Large intestine (tissue), 3 donors: ENCODE results near the gene CHST15. TPM values are rescaled to one million over a fixed set of nuclear protein-coding genes. Genes with fewer than 3 reads are reported as not detected.

ENCODE experiments used
- DNase-seq, 2 donors: peaks; one replicate each; pipeline versions ENCODE4 v3.0.0 to v3.0.0-alpha.2; 2013
- H3K27ac ChIP-seq: one replicate; pipeline ENCODE4 v1.5.1; 2013; ENCODE audit warnings: low read length
- H3K27me3 ChIP-seq: 2 replicates; pipeline ENCODE4 v1.6.1; 2013; ENCODE audit warnings: low read length; ENCODE audit not compliant: control insufficient read depth, insufficient read depth
- H3K36me3 ChIP-seq: 2 replicates; pipeline ENCODE4 v1.6.1; 2013; ENCODE audit warnings: low read length; ENCODE audit not compliant: control insufficient read depth, insufficient read depth
- H3K4me1 ChIP-seq: one replicate; pipeline ENCODE4 v1.6.1; 2013; ENCODE audit warnings: low read length; ENCODE audit not compliant: control insufficient read depth, insufficient read depth
- H3K4me3 ChIP-seq: one replicate; pipeline ENCODE4 v1.5.1; 2013; ENCODE audit warnings: low read length
- H3K9me3 ChIP-seq: one replicate; pipeline ENCODE4 v1.6.1; 2013; ENCODE audit warnings: mild to moderate bottlenecking, low read depth, low read length, moderate library complexity; ENCODE audit not compliant: control insufficient read depth
- WGBS: methylation state at CpG from one replicate; pipeline ENCODE4 v1.1.5; 2013; ENCODE audit warnings: low lambda C conversion rate; ENCODE audit not compliant: insufficient coverage; 5-methylcytosine and 5-hydroxymethylcytosine counted together
- polyA plus RNA-seq: library from polyadenylated mRNA; unstranded; fragments of 120-200 nt; gene quantifications from one replicate; pipeline ENCODE4 v1.2.1, GENCODE V29; 2013

CHST15 gene
- polyA plus RNA-seq, 1 donor, result 9.4 TPM

GRCh38 chr10:123965973-123966895 lies 127.2 kb downstream of the CHST15 start:
- Histone ChIP-seq H3K4me1 (peaks cover 4% of the 10 kb centered on the region), H3K9me3 (peaks cover 3% of the 10 kb centered on the region), H3K36me3 (no peaks in the 10 kb centered on the region), H3K27ac (no peak overlapping the region), H3K4me3 (no peak overlapping the region), H3K27me3 (peaks cover 37% of the 10 kb centered on the region)
- WGBS, result 60% methylated on average over 1 of the region's 13 CpGs
- peak in 1 of 2 donors; percentile 23 for DNase-seq

GRCh38 chr10:123964953-123965352 lies 128.4 kb downstream of the CHST15 start:
- peaks cover 4% of the 10 kb centered on the region for H3K4me1 ChIP-seq
- no peaks in the 10 kb centered on the region for H3K9me3 ChIP-seq
- no CpG with 5 or more reads among the region's 3 CpGs for WGBS
- peaks cover 26% of the 10 kb centered on the region for H3K27me3 ChIP-seq
- DNase-seq, result no peak
- no peaks in the 10 kb centered on the region for H3K36me3 ChIP-seq
- H3K4me3 ChIP-seq, result no peak overlapping the region
- H3K27ac ChIP-seq, result no peak overlapping the region

GRCh38 chr10:123962756-123963530 lies 130.5 kb downstream of the CHST15 start:
- Histone ChIP-seq H3K4me1 (peaks cover 4% of the 10 kb centered on the region), H3K4me3 (no peak overlapping the region), H3K36me3 (no peaks in the 10 kb centered on the region), H3K9me3 (no peaks in the 10 kb centered on the region), H3K27me3 (peaks cover 8% of the 10 kb centered on the region), H3K27ac (no peak overlapping the region)
- no CpG with 5 or more reads among the region's 10 CpGs for WGBS
- no peak for DNase-seq

GRCh38 chr10:123958241-123958640 lies 135.2 kb downstream of the CHST15 start:
- Histone ChIP-seq H3K27me3 (peaks cover 5% of the 10 kb centered on the region), H3K4me3 (no peak overlapping the region), H3K27ac (no peak overlapping the region), H3K36me3 (no peaks in the 10 kb centered on the region), H3K9me3 (no peaks in the 10 kb centered on the region), H3K4me1 (no peaks in the 10 kb centered on the region)
- DNase-seq, result no peak
- 43% methylated on average over 1 of the region's 2 CpGs for WGBS

Other genes with a start within 250 kb of the CHST15 start
- 63.9 TPM for gene CPXM2, start 201.8 kb downstream of the CHST15 start, polyA plus RNA-seq